IPS-NIHi11 (cell line): ENCODE results near the gene CACNA2D3.
"Not testable (repeated sequence)": the region's sequence is repeated elsewhere in the genome, so short reads cannot be mapped to it uniquely, and the experiment has no call there.

ENCODE experiments used
- DNase-seq: peaks from one replicate; pipeline ENCODE4 v3.0.0; 2012; ENCODE audit warnings: mixed read lengths, low spot score

Gene CACNA2D3

GRCh38 chr3:54573858-54574257, 451.5 kb downstream of the CACNA2D3 start:
- no peak for DNase-seq

GRCh38 chr3:54574906-54575617, 452.7 kb downstream of the CACNA2D3 start:
- DNase-seq = no peak

GRCh38 chr3:54575618-54575960, 453.2 kb downstream of the CACNA2D3 start:
- no peak for DNase-seq

- DNase-seq = no peak
These were observed 455.0 kb downstream of the CACNA2D3 start for GRCh38 chr3:54577313-54577712.

- no peak for DNase-seq
These were observed 456.1 kb downstream of the CACNA2D3 start for GRCh38 chr3:54578417-54578816.

- DNase-seq = no peak
These were observed 458.1 kb downstream of the CACNA2D3 start for GRCh38 chr3:54580453-54580852.

GRCh38 chr3:54582424-54582823, 460.1 kb downstream of the CACNA2D3 start:
- DNase-seq = no peak

- DNase-seq = no peak
These were observed 468.8 kb downstream of the CACNA2D3 start for GRCh38 chr3:54591157-54591556.

GRCh38 chr3:54593653-54594052, 471.3 kb downstream of the CACNA2D3 start:
- DNase-seq = no peak

GRCh38 chr3:54596087-54596486, 473.7 kb downstream of the CACNA2D3 start:
- no peak for DNase-seq

- no peak for DNase-seq
These were observed 477.4 kb downstream of the CACNA2D3 start for GRCh38 chr3:54599716-54600115.

GRCh38 chr3:54600441-54601204, 478.3 kb downstream of the CACNA2D3 start:
- no peak for DNase-seq

- no peak for DNase-seq
These were observed 482.1 kb downstream of the CACNA2D3 start for GRCh38 chr3:54604495-54604894.

- no peak for DNase-seq
These were observed 485.7 kb downstream of the CACNA2D3 start for GRCh38 chr3:54608041-54608440.

GRCh38 chr3:54619053-54619452, 496.7 kb downstream of the CACNA2D3 start:
- DNase-seq = no peak

GRCh38 chr3:54619531-54619930, 497.2 kb downstream of the CACNA2D3 start:
- DNase-seq = no peak

- no peak for DNase-seq
These were observed 498.8 kb downstream of the CACNA2D3 start for GRCh38 chr3:54621184-54621583.

- DNase-seq = no peak
These were observed 500.3 kb downstream of the CACNA2D3 start for GRCh38 chr3:54622678-54623077.

- DNase-seq = no peak
These were observed 503.7 kb downstream of the CACNA2D3 start for GRCh38 chr3:54625805-54626787.

GRCh38 chr3:54628888-54629441, 506.6 kb downstream of the CACNA2D3 start:
- DNase-seq = no peak

- DNase-seq = no peak
These were observed 507.8 kb downstream of the CACNA2D3 start for GRCh38 chr3:54630101-54630623.

GRCh38 chr3:54631001-54631400, 508.6 kb downstream of the CACNA2D3 start:
- DNase-seq = not testable (repeated sequence)
